OCI-LY1 (cell line): ENCODE results near the gene GTF3A.

Source experiments
- H2AFZ ChIP-seq: fragments of 200-600 bp; sonication (generic), shearing (Covaris generic); 2 replicates; pipeline ENCODE4 v1.6.0; 2014; ENCODE audit warnings: antibody characterized with exemption, mild to moderate bottlenecking, low read length
- H3F3A ChIP-seq: fragments of 200-600 bp; sonication (generic), shearing (Covaris generic); 2 replicates; pipeline ENCODE4 v1.6.0; 2014; ENCODE audit warnings: mild to moderate bottlenecking, antibody characterized with exemption, low read length, moderate library complexity; ENCODE audit not compliant: insufficient read depth
- H3K27ac ChIP-seq: fragments of 200-600 bp; sonication (generic); 2 replicates; pipeline ENCODE4 v1.5.1; 2014; ENCODE audit warnings: low read length, mixed run types, mild to moderate bottlenecking, low read depth; ENCODE audit not compliant: poor library complexity, severe bottlenecking
- H3K27me3 ChIP-seq: fragments of 200-600 bp; sonication (generic); 2 replicates; pipeline ENCODE4 v1.6.0; 2014; ENCODE audit warnings: antibody characterized with exemption, mild to moderate bottlenecking, low read length, moderate library complexity; ENCODE audit not compliant: insufficient read depth
- H3K36me3 ChIP-seq: fragments of 200-600 bp; sonication (generic); 2 replicates; pipeline ENCODE4 v1.6.1; 2014; ENCODE audit warnings: mild to moderate bottlenecking, antibody characterized with exemption, low read length, moderate library complexity, mixed read lengths; ENCODE audit not compliant: insufficient read depth
- H3K4me1 ChIP-seq: fragments of 200-600 bp; sonication (generic); 2 replicates; pipeline ENCODE4 v1.5.1; 2014; ENCODE audit warnings: mild to moderate bottlenecking, low read length, moderate library complexity; ENCODE audit not compliant: insufficient read depth, severe bottlenecking
- H3K4me2 ChIP-seq: fragments of 200-600 bp; sonication (generic), shearing (Covaris generic); 2 replicates; pipeline ENCODE4 v1.6.1; 2014; ENCODE audit warnings: low read length
- H3K4me3 ChIP-seq: fragments of 200-600 bp; sonication (generic); 2 replicates; pipeline ENCODE4 v1.5.1; 2014; ENCODE audit warnings: low read length, low read depth, mild to moderate bottlenecking, mixed read lengths; ENCODE audit not compliant: poor library complexity, severe bottlenecking
- H3K79me2 ChIP-seq: fragments of 200-600 bp; shearing (Covaris generic); 2 replicates; pipeline ENCODE4 v1.6.1; 2016; ENCODE audit warnings: mixed run types, low read length, mixed read lengths; ENCODE audit not compliant: insufficient read depth
- H3K9ac ChIP-seq: fragments of 200-600 bp; sonication (generic), shearing (Covaris generic); 2 replicates; pipeline ENCODE4 v1.6.1; 2014; ENCODE audit warnings: mild to moderate bottlenecking, low read length, mixed read lengths
- H3K9me2 ChIP-seq: fragments of 200-600 bp; sonication (generic), shearing (Covaris generic); 2 replicates; pipeline ENCODE4 v1.6.1; 2014; ENCODE audit warnings: low read depth, mild to moderate bottlenecking, low read length, mixed read lengths
- H3K9me3 ChIP-seq: fragments of 200-600 bp; shearing (Covaris generic); 2 replicates; pipeline ENCODE4 v1.6.1; 2014; ENCODE audit warnings: low read length, mixed read lengths
- H4K20me1 ChIP-seq: fragments of 200-600 bp; sonication (generic), shearing (Covaris generic); 2 replicates; pipeline ENCODE4 v1.6.0; 2016; ENCODE audit warnings: mild to moderate bottlenecking, low read length; ENCODE audit not compliant: insufficient read depth
- CTCF ChIP-seq: fragments of 200-600 bp; sonication (generic), shearing (Covaris generic); IDR thresholded peaks from 2 replicates; pipeline ENCODE4 v1.5.1; 2017; ENCODE audit warnings: mild to moderate bottlenecking, antibody characterized with exemption, low read length, moderate library complexity, mixed read lengths
- EZH2 ChIP-seq: fragments of 200-600 bp; sonication (generic), shearing (Covaris generic); IDR thresholded peaks from 2 replicates; pipeline ENCODE4 v1.8.0; 2017; ENCODE audit warnings: borderline replicate concordance, mixed run types, mild to moderate bottlenecking, antibody characterized with exemption, low read length, moderate library complexity, mixed read lengths

Gene GTF3A

GRCh38 chr13:27427641-27428040 lies 3.2 kb downstream of the GTF3A start:
- no peak overlapping the region for H3K27ac ChIP-seq
- H3K9ac ChIP-seq: no peak overlapping the region
- H3K79me2 ChIP-seq: peaks cover 29% of the 10 kb centered on the region
- TF ChIP-seq EZH2: no peak
- H3K27me3 ChIP-seq: no peaks in the 10 kb centered on the region
- peaks cover 65% of the 10 kb centered on the region for H3K36me3 ChIP-seq
- no peaks in the 10 kb centered on the region for H4K20me1 ChIP-seq
- H3F3A ChIP-seq: no peaks in the 10 kb centered on the region
- peaks cover 23% of the 10 kb centered on the region for H3K4me1 ChIP-seq
- H3K9me2 ChIP-seq: no peaks in the 10 kb centered on the region
- peak overlapping the region; percentile 92; the same call in 1 of the 2 replicates for H3K4me2 ChIP-seq
- no peak overlapping the region for H3K4me3 ChIP-seq
- no peaks in the 10 kb centered on the region for H3K9me3 ChIP-seq
- H2AFZ ChIP-seq: no peak overlapping the region

- Histone ChIP-seq H3K4me1 (peaks cover 23% of the 10 kb centered on the region), H4K20me1 (no peaks in the 10 kb centered on the region), H3K9me2 (no peaks in the 10 kb centered on the region), H3K9ac (no peak overlapping the region), H3F3A (no peaks in the 10 kb centered on the region), H3K4me3 (no peak overlapping the region), H3K9me3 (no peaks in the 10 kb centered on the region), H3K79me2 (peaks cover 29% of the 10 kb centered on the region), H2AFZ (no peak overlapping the region), H3K27me3 (no peaks in the 10 kb centered on the region), H3K4me2 (no peak overlapping the region), H3K27ac (no peak overlapping the region), H3K36me3 (peaks cover 70% of the 10 kb centered on the region)
- TF ChIP-seq EZH2 (no peak), CTCF (no peak)
These were observed 3.7 kb downstream of the GTF3A start for GRCh38 chr13:27428160-27428559.

DNA sequence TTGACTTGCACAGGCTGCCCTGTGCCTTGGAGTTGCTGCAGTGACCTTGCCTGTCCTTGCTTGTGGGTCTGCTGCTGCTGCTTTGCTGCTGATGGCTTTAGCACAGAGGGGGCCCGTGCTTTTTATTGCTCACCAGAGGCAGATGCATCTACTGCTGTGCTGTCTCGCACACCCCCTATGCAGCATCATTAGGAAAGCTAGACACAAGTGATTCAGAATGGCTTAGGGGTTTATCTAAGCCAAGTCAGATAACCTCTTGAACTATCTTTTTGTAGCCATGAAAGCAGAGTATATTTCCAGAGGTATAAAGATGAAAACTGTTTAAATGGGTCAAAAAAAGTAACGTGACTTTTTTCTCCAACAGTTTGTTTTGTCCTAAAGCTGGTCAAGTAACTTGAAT lies 7.8 kb downstream of the GTF3A start:
- H3F3A ChIP-seq: no peaks in the 10 kb centered on the region
- H3K27me3 ChIP-seq: no peaks in the 10 kb centered on the region
- H3K4me3 ChIP-seq: no peak overlapping the region
- H3K27ac ChIP-seq: no peak overlapping the region
- no peak for TF ChIP-seq EZH2
- no peak for TF ChIP-seq CTCF
- no peaks in the 10 kb centered on the region for H3K9me3 ChIP-seq
- peaks cover 4% of the 10 kb centered on the region for H3K79me2 ChIP-seq
- no peak overlapping the region for H3K9ac ChIP-seq
- H3K36me3 ChIP-seq: peaks cover 93% of the 10 kb centered on the region
- H2AFZ ChIP-seq: no peak overlapping the region
- H3K9me2 ChIP-seq: no peaks in the 10 kb centered on the region
- peaks cover 5% of the 10 kb centered on the region for H3K4me1 ChIP-seq
- H4K20me1 ChIP-seq: no peaks in the 10 kb centered on the region
- no peak overlapping the region for H3K4me2 ChIP-seq

- no peak for TF ChIP-seq CTCF
- TF ChIP-seq EZH2: no peak
- H3K9me3 ChIP-seq: no peaks in the 10 kb centered on the region
- H3K4me1 ChIP-seq: peaks cover under 1% of the 10 kb centered on the region
- no peaks in the 10 kb centered on the region; the same call in 1 of the 2 replicates for H3F3A ChIP-seq
- peaks cover 88% of the 10 kb centered on the region for H3K36me3 ChIP-seq
- H3K9me2 ChIP-seq: no peaks in the 10 kb centered on the region
- no peaks in the 10 kb centered on the region for H4K20me1 ChIP-seq
- no peak overlapping the region for H3K4me2 ChIP-seq
- no peaks in the 10 kb centered on the region for H3K27me3 ChIP-seq
- H3K27ac ChIP-seq: no peak overlapping the region
- H3K9ac ChIP-seq: no peak overlapping the region
- no peaks in the 10 kb centered on the region for H3K79me2 ChIP-seq
- H3K4me3 ChIP-seq: no peak overlapping the region
- H2AFZ ChIP-seq: no peak overlapping the region
These were observed 8.3 kb downstream of the GTF3A start for GRCh38 chr13:27432611-27433210.
